Neural cell (in vitro differentiated cells): ENCODE results near the gene TBL1XR1. TPM values are rescaled to one million over a fixed set of nuclear protein-coding genes. Genes with fewer than 3 reads are reported as not detected.

Experiments
- H2AFZ ChIP-seq: fragments of 200-600, 300-800 bp; sonication (generic), shearing (Covaris generic); 2 replicates; pipeline ENCODE4 v1.6.0; 2014; ENCODE audit warnings: low read depth, mild to moderate bottlenecking, antibody characterized with exemption, low read length, moderate library complexity
- H3F3A ChIP-seq: fragments of 200-600 bp; shearing (Covaris generic); 2 replicates; pipeline ENCODE4 v1.6.1; 2016; ENCODE audit warnings: mild to moderate bottlenecking, moderate library complexity, mixed read lengths, antibody characterized with exemption, low read length; ENCODE audit not compliant: insufficient read depth, poor library complexity, severe bottlenecking
- H3K27ac ChIP-seq: fragments of 200-600, 300-800 bp; sonication (generic), shearing (Covaris generic); 2 replicates; pipeline ENCODE4 v1.5.1; 2014; ENCODE audit warnings: mild to moderate bottlenecking, low read length, moderate library complexity
- H3K27me3 ChIP-seq: fragments of 300-800, 200-600 bp; sonication (generic), shearing (Covaris generic); 2 replicates; pipeline ENCODE4 v1.6.0; 2014; ENCODE audit warnings: mild to moderate bottlenecking, low read depth, low read length, moderate library complexity; ENCODE audit not compliant: insufficient read depth
- H3K36me3 ChIP-seq: fragments of 300-800, 200-600 bp; sonication (generic), shearing (Covaris generic); 2 replicates; pipeline ENCODE4 v1.5.1; 2014; ENCODE audit warnings: mild to moderate bottlenecking, antibody characterized with exemption, low read length, moderate library complexity; ENCODE audit not compliant: insufficient read depth
- H3K4me2 ChIP-seq: fragments of 300-800, 200-600 bp; sonication (generic), shearing (Covaris generic); 2 replicates; pipeline ENCODE4 v1.6.0; 2014; ENCODE audit warnings: mild to moderate bottlenecking, low read length
- H3K4me3 ChIP-seq: fragments of 300-800, 200-600 bp; sonication (generic), shearing (Covaris generic); 2 replicates; pipeline ENCODE4 v1.5.1; 2014; ENCODE audit warnings: mild to moderate bottlenecking, low read length, moderate library complexity
- H3K79me2 ChIP-seq: fragments of 200-600 bp; shearing (Covaris generic); replicated peaks from 2 replicates; pipeline ENCODE4 v1.6.0; 2014; ENCODE audit warnings: mild to moderate bottlenecking, low read length, moderate library complexity; ENCODE audit not compliant: insufficient read depth
- H3K9ac ChIP-seq: fragments of 300-800, 200-600 bp; sonication (generic), shearing (Covaris generic); 2 replicates; pipeline ENCODE4 v1.6.1; 2016; ENCODE audit warnings: mild to moderate bottlenecking, low read length, mixed read lengths
- H3K9me2 ChIP-seq: fragments of 200-600 bp; shearing (Covaris generic); 2 replicates; pipeline ENCODE4 v1.6.1; 2016; ENCODE audit warnings: mild to moderate bottlenecking, low read length, mixed read lengths; ENCODE audit not compliant: insufficient read depth
- H3K9me3 ChIP-seq: fragments of 200-600, 300-800 bp; sonication (generic), shearing (Covaris generic); 2 replicates; pipeline ENCODE4 v1.6.1; 2016; ENCODE audit warnings: mild to moderate bottlenecking, mixed run types, low read length, moderate library complexity, mixed read lengths
- H4K20me1 ChIP-seq: fragments of 200-600 bp; shearing (Covaris generic); 2 replicates; pipeline ENCODE4 v1.6.1; 2016; ENCODE audit warnings: mild to moderate bottlenecking, mixed run types; ENCODE audit not compliant: insufficient read depth
- EP300 ChIP-seq: fragments of 450-650 bp; conservative IDR thresholded peaks from 2 replicates; pipeline ENCODE4 v1.6.1; 2014; ENCODE audit warnings: antibody characterized with exemption, mild to moderate bottlenecking, moderate library complexity; ENCODE audit not compliant: poor library complexity, severe bottlenecking
- EZH2 ChIP-seq: fragments of 200-600, 300-800 bp; shearing (Covaris generic), sonication (generic); IDR thresholded peaks from 2 replicates; pipeline ENCODE4 v1.6.1; 2014; ENCODE audit warnings: antibody characterized with exemption, low read length, borderline replicate concordance, mild to moderate bottlenecking; ENCODE audit not compliant: insufficient read depth, poor library complexity, severe bottlenecking
- MXI1 ChIP-seq: fragments of 450-650 bp; conservative IDR thresholded peaks from 2 replicates; pipeline ENCODE4 v1.6.1; 2014; ENCODE audit warnings: antibody characterized with exemption, mild to moderate bottlenecking; ENCODE audit not compliant: poor library complexity, severe bottlenecking
- POLR2AphosphoS5 ChIP-seq: IDR thresholded peaks from 2 replicates; pipeline ENCODE4 v1.6.1; 2012
- RAD21 ChIP-seq: fragments of 450-650 bp; conservative IDR thresholded peaks from 2 replicates; pipeline ENCODE4 v1.6.1; 2014; ENCODE audit warnings: antibody characterized with exemption, mild to moderate bottlenecking, moderate library complexity
- REST ChIP-seq: IDR thresholded peaks from 2 replicates; pipeline ENCODE4 v1.6.1; 2012; ENCODE audit warnings: borderline replicate concordance
- SMC3 ChIP-seq: fragments of 450-650 bp; conservative IDR thresholded peaks from 2 replicates; pipeline ENCODE4 v1.6.1; 2014; ENCODE audit warnings: antibody characterized with exemption, mild to moderate bottlenecking, moderate library complexity; ENCODE audit not compliant: poor library complexity
- TAF1 ChIP-seq: IDR thresholded peaks from 2 replicates; pipeline ENCODE4 v1.6.1; 2012; ENCODE audit warnings: low read depth
- polyA plus RNA-seq: library from polyadenylated mRNA; depleted of rRNA; stranded (reverse); fragments of >200 nt; gene quantifications from 2 replicates; pipeline ENCODE4 v1.2.3, GENCODE V29; 2014
- TF ChIP-seq, protein P1 (sequence below): fragments of 450-650 bp; IDR thresholded peaks from 2 replicates; pipeline ENCODE4 v1.5.1; 2014; ENCODE audit warnings: antibody characterized with exemption, mild to moderate bottlenecking, moderate library complexity; ENCODE audit not compliant: poor library complexity, severe bottlenecking

Gene TBL1XR1
- polyA plus RNA-seq, 1 donor from 2014 or later, result 96.3 TPM

GRCh38 chr3:177201700-177202397 lies 4.6 kb upstream of the TBL1XR1 start:
- Histone ChIP-seq H3F3A (peaks cover 5% of the 10 kb centered on the region), H3K27me3 (no peaks in the 10 kb centered on the region), H3K9me3 (no peaks in the 10 kb centered on the region), H3K9ac (no peak overlapping the region), H3K27ac (no peak overlapping the region), H3K79me2 (no peaks in the 10 kb centered on the region), H3K9me2 (no peaks in the 10 kb centered on the region), H3K4me2 (no peak overlapping the region), H4K20me1 (no peaks in the 10 kb centered on the region), H3K36me3 (no peaks in the 10 kb centered on the region), H2AFZ (no peak overlapping the region), H3K4me3 (no peak overlapping the region)
- TF ChIP-seq, protein P1, sequence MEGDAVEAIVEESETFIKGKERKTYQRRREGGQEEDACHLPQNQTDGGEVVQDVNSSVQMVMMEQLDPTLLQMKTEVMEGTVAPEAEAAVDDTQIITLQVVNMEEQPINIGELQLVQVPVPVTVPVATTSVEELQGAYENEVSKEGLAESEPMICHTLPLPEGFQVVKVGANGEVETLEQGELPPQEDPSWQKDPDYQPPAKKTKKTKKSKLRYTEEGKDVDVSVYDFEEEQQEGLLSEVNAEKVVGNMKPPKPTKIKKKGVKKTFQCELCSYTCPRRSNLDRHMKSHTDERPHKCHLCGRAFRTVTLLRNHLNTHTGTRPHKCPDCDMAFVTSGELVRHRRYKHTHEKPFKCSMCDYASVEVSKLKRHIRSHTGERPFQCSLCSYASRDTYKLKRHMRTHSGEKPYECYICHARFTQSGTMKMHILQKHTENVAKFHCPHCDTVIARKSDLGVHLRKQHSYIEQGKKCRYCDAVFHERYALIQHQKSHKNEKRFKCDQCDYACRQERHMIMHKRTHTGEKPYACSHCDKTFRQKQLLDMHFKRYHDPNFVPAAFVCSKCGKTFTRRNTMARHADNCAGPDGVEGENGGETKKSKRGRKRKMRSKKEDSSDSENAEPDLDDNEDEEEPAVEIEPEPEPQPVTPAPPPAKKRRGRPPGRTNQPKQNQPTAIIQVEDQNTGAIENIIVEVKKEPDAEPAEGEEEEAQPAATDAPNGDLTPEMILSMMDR, result no peak
- TF ChIP-seq POLR2AphosphoS5 (no peak), TAF1 (no peak), EZH2 (no peak), SMC3 (no peak), MXI1 (no peak), REST (no peak), EP300 (no peak), RAD21 (no peak)

- no peak overlapping the region for H3K27ac ChIP-seq
- no peak overlapping the region for H3K4me2 ChIP-seq
- H3K9me3 ChIP-seq, result no peaks in the 10 kb centered on the region
- H3K9ac ChIP-seq, result no peak overlapping the region
- H3K36me3 ChIP-seq, result no peaks in the 10 kb centered on the region
- H3K4me3 ChIP-seq, result no peak overlapping the region
- H2AFZ ChIP-seq, result no peak overlapping the region
- no peaks in the 10 kb centered on the region for H3K27me3 ChIP-seq
- peaks cover 23% of the 10 kb centered on the region for H3K79me2 ChIP-seq
- H3K9me2 ChIP-seq, result no peaks in the 10 kb centered on the region
- TF ChIP-seq MXI1 (no peak), EP300 (no peak), EZH2 (no peak), TAF1 (no peak), RAD21 (no peak), REST (no peak), POLR2AphosphoS5 (no peak)
- TF ChIP-seq, protein P1, result no peak
- H4K20me1 ChIP-seq, result no peaks in the 10 kb centered on the region
- peaks cover 5% of the 10 kb centered on the region for H3F3A ChIP-seq
These were observed 2.0 kb upstream of the TBL1XR1 start for GRCh38 chr3:177199206-177199760.
